HG03196 (cell line): ENCODE results near the gene MACROD2.

Experiments used
- ATAC-seq: cut with Tn5 transposase; IDR thresholded peaks from one replicate; pipeline ENCODE4 v1.9.1; 2021; ENCODE audit not compliant: unreplicated experiment

The MACROD2 gene

DNA sequence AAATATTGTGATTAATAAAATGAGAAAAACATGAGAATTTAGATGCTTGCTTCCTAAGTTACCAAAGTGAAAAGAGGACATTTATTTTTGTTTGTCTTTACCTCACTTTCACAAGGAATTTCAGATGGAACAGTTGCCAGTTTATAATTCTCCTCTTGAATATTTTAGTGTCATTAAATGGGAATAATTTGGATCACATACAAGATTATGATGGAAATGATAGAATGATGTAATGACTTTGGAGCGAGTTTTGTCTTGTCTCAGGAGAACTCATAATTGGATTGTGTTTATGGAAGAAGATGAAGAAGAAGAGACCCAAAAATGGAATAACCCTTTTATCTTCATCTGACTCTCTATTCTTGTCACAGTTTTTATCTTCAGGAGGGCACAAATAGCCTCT is 515.0 kb downstream of the MACROD2 start:
- ATAC-seq = no peak

DNA sequence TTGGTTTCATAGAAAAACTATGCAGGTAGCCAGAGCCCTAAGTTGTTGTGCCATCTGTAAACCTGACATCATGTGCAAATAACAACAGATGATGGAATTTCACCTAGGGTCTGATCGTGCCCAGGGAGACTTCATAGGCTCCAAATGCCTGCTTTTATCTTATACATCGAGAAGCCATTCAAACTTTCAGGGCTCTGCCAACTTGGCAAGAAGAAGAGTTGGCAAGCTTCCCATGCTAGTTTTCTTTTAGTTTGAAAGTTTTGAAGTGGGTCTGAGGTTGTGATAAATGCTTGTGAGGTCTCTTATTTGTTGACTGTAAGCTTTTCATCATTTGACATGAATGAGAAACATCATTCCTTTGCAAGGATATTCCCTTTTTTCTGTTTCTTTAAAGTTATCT is 517.5 kb downstream of the MACROD2 start:
- no peak for ATAC-seq

DNA sequence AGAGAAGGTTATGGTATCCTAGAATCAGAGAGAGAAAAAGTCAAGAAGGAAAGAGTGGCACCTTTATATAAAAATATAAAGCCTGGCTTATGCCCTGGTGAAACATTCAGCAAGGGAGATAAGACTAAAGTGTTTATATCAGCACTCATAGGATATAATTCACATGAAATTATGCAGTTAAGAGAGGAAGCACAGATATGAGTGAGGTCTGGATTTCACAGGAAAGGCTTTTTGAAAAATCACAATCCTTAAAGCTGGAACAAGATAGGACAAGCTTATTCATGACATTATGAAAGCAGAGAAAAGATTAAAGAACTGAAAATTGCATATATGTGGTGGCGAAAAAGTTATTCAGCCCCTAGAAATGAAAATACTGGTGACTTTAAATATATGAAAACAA is 523.3 kb downstream of the MACROD2 start:
- ATAC-seq = no peak

DNA sequence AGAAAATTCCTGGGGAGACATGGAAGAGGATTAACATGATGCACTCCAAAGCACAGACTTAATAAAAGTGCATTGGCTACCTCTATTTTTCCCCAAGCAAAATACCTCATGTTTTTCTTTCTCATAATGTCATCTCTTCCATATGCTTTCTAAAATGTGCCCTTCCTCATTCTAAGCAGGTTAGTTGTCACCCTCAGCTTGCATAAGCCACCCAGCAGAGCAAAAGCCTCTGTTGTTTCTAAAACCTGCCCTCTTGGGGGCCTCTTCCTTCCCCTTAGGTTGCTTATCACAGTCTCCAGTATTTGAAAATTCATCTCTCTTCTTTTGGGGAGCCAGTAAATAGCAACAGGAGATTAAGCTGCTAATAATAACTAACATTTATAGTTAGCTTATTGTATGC is 525.7 kb downstream of the MACROD2 start:
- ATAC-seq = no peak

DNA sequence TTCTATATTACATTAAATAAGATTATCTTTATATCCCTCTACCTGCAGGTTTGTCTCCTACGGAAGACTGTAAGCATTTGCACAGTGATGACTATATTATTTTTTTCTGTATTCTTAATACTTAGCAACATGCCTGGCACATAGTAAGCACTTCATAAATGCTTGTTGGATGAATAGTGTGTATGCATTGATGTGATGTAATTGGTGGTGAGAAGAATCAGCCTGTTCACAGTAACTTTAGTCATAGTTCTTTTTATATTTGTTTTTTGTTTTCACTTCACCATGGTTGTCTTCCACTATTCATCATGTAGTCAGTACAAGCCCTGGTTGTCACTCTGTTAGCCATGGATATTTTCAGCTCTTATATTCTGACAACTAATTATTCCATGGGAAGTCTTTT is 526.1 kb downstream of the MACROD2 start:
- ATAC-seq = no peak

DNA sequence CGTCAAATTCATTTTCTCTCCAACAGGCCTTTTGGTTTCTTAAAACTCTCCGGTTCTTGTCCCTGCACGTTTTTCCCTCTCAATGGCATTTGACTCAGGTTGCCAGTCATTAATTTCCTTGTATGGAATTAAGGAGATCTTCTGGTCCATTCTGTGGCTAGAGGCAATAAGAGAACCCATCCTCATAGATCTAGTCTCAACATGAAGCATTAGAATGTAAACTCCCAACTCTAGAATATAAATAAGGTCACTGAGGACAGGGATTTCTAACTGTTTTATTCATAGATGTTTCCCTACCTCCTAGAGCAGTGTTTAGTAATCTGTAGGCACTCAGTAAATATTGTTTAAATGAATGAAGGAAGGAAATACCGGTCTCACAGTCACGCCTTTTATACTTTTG is 527.3 kb downstream of the MACROD2 start:
- no peak for ATAC-seq

DNA sequence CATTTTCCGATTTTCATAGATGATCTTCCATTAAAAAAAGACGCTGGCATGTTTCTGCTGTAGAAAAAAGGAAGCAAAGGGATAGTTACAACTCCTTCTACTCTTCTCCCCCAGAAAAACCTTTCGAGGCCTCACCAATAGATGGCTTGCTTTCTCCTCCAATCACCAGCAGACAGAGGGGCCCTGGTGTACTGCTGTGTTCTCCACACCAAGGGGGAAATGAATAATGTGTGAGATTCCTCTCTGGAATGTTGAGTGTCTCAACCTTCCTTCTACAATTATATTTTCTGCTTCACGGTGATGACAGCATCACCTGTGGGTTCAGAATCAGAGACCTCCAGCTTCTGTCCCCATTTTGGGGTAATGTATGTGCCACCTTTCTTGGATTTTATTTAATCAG is 527.8 kb downstream of the MACROD2 start:
- ATAC-seq = no peak

DNA sequence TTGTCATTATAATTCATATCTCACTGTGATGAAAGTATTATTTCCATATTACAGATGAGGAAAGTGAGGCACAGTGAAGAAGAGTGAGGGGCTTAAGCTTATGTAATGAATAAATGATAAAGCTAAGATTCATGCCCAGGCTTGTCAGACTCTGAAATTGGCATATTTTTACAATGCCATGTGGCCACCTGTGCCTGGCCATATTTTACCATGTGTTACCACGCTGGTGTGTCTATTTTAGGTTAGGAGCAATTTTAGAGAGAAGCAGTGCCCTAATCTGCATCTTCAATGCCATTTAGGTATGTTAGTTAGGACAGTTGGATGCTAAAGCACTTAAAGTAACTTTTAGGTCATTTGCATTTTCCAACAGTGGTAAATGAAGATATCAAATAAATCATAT is 530.1 kb downstream of the MACROD2 start:
- no peak for ATAC-seq

DNA sequence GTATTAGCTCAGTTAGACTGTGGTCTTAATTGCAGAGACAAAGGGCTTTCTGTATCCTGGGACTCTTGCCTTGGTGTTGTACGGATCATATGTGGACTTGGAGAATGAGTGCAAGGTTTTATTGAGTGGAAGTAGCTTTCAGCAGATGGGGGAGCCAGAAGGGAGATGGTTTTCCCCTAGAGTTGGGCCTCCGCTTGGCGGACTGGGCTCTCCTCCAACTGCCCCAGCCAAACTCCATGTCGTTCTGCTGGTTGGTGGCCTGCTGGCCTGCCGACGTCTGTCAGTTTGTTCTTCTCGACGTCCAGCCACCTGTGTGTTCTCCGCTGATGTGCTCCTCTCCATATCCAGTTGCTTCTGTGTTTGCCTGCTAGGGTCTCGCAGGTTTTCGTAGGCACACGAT is 531.6 kb downstream of the MACROD2 start:
- ATAC-seq = no peak

DNA sequence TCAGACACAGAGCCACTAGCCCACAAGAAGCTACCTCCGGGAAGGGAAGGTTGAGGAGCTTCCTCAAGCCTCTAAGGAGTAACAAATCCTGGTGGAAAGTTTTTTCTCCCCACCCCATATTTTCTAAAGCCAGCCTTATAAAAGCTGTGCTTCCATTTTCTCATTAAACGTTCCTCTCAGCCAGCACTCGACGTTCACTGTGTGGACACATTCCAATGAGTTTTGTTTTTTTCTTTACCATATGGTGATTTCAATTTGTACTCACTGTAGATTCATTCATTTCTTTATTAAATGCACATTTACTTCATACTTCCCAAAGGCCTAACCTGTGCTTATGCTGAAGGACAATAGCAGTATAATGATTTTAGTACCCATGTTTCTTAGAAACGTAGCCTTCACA is 536.5 kb downstream of the MACROD2 start:
- no peak for ATAC-seq

DNA sequence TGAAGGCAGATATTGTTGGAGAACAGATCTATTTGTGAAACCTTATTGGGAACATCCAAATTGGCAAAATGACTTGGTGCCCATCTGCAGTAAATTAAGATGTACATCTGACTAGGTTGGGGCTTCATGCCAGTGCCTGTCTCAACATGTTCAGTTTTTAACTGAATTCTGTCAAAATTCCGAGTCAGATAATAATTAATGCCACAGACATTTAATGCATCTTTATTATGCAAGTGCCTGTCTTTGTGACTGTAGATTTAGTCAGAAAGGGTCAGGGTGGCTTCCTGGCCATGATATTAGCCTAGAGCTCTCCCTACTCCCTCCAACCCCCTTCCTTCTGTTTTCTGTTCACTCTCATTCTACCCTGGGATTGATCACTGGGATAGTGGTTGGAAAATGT is 541.4 kb downstream of the MACROD2 start:
- ATAC-seq = no peak

DNA sequence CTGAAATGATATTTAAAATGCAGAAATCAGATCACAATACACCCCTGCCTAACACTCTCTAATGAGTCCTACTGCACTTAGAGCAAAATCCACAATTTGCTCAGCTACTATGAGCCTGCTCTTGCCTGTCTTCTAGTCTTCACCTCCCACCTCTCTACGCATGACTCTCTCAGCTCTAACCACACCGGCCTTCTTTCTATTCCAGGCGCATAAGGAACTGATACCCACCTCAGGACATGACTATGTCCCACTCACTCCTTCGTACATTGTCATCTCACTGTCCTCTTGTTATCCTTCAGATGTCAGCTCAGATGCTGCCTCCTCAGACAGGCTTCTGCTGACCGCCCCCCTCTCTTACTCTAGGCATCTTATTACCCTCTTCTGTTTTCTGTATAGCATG is 543.1 kb downstream of the MACROD2 start:
- ATAC-seq = no peak

DNA sequence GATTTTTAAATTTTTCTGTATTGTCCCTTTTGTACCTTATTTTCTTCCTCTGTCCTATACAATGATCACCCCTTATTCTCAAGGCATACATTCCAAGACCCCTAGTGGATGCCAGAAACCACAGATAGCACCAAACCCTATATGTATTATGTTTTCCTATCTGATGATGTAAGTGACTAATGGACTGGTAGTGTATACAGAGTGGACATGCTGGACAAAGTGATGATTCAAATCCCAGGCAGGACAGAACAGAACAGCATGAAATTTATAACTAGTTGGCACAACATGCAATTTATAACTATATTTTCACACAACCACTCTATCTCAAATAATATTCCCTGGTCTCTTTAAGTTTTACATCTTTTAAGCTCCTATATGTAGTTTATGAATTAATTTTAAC is 547.7 kb downstream of the MACROD2 start:
- ATAC-seq = no peak

DNA sequence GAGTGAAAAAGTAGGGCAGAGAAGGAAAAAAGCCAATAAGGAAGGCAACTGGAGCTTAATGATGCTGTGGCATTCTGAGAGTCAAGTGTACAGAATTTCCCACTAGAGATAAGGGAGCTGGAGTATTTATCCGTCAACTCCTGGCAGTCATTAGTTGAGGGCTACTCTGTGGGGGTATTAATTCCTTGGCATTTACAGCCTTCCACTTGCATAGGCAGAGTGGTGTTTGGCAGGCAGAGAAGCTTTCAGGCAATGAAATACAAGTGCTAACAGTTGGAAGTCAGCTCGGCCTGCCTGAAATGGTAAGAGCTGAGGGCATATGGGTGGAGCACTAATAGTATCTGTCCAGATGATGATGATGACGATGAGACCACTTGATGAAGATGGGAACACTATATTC is 549.4 kb downstream of the MACROD2 start:
- no peak for ATAC-seq

DNA sequence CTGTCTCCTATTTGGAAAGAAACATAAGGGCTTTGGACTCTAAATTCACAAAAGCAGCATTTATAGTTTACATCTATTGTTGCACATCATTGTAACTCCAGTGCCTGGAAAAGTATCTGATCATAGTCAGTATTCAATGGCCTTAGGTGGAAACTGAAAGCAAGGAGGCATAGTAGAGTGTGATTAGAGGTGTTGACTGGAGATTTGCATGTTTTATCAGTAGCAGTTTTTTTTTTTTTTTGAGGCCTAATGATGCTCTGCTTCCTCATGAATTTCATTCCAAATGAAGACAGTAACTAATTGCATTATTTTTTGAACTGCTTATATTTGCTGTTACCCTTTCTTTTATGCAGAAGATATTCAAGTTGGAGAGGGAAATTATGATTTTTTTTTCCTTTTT is 555.3 kb downstream of the MACROD2 start:
- ATAC-seq = no peak

DNA sequence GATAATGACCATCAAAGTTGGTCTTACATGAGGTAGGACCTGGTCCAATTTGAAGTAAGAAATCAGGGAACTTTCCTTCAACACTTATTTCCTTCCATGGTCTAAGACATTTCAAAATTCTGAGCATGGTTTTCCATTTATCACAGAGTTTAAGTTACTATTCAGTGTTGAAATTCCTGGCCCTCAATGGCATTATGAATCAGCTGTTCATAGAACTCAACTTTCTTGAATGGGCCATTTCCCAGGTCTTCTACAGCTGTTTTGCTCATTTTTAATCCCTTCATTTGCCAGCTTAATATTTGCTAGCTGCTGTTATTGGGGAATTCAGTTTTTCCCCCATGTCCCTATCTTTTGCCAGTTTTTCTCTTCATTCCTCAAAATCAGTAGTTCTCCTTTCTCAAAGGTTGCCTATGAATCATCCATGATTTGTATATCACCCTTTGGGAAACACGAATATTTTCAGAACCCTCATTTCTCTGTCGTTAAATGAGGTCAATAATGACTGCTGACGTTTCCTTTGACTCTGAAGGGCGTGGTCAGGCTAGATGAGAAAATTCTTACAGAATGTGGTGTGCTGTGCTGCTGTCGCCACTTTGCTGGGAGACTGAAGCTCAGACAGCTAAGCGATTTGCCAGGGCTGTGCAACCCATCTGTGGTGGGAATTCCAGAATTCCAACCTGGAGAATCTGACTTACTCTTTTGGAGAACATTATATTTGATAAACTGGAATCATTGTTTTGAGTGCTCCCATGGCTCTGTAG is 558.6 kb downstream of the MACROD2 start:
- no peak for ATAC-seq

DNA sequence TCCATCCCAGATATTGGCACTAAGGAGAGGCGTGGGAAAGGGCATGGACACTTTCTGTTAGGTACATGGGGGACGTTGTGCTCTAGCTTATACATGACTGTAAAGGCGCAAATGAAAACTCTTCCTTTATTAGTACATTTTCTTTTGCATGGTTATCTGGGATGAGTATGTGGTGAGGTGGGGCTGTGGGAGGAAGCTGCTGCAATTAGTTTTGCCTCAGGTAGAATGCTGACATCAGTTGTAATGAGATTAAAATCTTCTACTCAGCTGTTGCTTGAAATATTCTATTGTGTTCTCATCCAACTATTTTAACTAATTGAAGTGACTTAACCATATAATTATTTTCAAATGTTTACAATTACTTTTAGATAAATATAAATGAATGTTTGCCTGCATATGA is 560.4 kb downstream of the MACROD2 start:
- ATAC-seq = no peak

DNA sequence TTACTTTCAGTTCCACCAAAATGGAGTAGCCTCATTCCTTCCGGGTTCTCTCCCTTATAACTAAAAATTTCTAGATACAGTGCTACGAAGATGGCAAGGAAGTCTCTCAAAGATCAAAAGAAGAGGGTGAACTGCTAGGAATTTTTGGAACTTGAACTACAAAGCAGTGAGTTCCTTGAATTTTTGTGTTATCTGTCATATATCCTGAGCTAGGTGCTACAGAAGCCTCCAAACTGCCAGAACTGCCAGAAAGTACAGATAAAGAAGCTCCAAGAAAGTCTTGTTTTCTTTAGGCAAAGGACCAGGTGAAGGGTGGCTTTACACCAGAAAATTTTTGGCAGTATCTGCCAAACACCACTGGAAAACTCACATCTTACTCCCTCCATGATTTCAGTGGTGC is 560.9 kb downstream of the MACROD2 start:
- no peak for ATAC-seq

DNA sequence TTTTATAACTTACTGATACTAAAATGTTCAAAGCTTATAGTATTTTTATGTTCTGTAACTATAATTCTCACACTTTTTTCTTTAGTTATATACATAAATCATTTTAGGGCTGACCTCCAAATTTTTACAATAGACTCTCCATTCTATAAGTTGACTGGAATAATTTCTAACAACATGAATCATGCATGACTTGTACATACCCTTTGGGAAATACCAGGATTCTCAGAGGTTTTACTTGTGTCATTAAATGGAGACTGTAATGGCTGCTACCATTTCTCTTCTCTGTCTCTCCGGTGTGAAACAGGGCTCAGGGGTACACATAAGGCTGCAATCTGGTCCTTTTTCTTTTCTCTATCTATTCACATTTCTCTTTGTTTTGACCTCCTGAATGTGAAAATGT is 564.3 kb downstream of the MACROD2 start:
- no peak for ATAC-seq

DNA sequence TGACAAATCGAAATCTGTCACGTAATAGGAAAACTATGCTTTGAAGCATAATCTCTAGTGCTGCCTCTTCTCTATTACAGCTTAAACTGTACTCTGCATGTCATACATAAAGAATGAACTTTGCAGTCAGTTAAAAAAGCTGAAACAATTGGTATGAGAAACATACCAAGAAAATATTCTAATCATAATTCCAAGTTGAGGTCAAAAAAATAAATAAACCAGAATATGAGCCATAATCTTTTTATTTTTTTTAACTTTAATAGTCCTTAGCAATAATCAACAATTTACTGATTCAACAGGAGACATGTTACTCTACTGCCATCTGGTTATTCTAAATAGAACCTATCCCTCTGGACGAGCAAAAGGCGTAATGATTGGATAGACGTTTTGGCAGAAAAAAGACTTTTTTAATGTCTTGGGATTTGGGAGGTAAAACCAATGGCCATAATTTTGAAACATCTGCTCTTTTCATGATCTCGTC is 566.5 kb downstream of the MACROD2 start:
- no peak for ATAC-seq

DNA sequence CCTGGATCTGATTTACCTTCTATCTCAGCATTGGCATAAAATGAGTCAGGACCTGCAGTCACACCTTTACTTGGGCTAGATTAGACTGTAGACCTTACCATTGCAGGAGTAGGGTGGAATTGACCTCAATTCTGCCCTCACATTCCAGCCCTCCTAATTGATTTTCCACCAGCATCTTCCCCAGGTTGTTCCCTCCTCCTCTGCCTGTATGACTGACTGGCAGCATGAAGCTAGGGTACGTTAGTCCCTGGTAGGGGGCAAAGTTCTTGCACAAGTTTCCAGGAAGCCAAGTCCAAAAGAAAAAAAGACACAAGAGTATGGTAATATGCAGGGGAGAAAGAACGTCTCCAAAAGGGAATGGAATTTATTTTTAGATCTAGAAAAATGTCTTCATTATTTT is 567.7 kb downstream of the MACROD2 start:
- ATAC-seq = no peak

DNA sequence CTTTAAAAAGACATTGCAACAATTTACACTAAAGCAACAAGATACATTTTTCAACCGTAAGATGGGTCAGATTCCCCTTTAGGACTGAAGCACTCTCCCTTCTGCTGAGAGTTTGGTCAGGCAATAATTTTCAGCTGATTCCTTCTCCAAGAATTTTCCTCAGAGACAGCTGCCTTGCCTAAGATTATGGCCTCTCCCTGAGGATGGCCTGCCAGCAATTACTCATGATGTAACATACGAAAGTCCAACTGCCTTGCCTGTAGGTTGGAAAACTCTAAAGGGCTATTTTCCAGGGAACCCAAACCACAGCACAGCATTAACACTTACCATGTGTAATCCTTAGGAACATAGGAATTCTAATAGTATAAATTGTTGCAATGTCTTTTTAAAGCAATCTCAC is 571.2 kb downstream of the MACROD2 start:
- ATAC-seq = no peak

DNA sequence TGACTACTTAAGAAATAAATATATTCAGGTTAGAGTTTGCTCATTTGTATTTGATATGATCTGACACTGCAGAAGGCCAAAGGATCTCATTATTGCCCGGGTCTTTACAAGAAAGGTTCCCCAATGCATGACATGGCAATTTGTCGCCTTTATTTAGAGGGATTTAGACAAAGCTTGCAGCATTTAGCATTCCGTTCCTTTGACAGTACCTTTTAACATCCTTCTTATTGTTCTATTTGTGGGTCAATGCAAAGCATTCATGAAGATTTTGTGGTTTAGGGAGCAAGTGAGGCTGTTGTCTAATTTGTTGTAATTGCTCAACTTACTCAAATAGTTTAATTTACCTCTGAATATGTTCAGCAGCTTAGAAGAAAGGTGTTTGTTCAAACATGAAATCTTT is 572.9 kb downstream of the MACROD2 start:
- ATAC-seq = no peak
